Measurements from ENCODE around the gene C2.
"Not testable (repeated sequence)": the region's sequence is repeated elsewhere in the genome, so short reads cannot be mapped to it uniquely, and the experiment has no call there.

The C2 gene

DNA sequence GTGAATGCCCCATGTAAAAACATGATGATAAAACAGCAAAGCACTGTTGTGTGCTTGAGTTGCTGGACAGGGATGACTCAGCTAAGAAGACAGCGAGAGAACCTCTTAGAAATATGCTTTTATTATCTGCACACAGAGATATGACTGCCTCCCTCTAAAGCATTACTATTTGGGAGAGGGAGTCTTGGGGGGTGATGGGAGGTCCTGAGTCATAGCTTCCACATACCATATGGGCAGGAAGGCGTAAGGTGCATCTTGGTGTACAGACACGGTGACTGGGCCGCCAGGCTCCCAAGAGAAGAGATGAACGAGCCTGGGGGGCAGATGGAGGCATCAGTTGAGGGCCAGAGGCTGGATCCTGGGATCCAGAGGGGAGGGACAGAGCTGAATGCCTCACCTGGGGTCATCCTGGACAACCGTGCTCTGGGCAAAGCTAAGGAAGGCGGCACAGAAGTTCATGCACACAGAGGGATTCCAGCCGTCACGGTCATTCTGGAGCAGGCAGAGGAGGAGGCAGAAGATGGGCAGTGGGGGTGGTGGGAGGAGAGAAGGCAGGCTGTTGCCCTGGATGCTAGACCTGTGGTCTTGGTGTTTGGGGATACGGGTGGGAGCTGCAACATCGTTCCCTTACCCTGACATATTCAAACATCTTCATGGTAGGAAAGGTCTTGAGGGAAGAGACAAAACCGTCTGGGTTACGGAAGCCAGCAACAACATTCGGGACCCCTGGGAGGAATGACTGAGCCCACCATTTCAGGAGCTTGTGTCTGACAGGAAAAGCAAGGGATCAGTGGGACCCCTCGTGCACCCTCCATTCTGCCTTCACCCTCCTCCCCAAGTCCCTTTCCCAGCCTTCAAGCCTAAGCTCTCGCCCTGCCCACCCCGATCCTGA is 42.4 kb downstream of the C2 start:
- H3K4me3 ChIP-seq (ENCODE audit: low read length), result no peak overlapping the region
- DNase-seq (ENCODE audit: low read depth, low spot score), result no peak

DNA sequence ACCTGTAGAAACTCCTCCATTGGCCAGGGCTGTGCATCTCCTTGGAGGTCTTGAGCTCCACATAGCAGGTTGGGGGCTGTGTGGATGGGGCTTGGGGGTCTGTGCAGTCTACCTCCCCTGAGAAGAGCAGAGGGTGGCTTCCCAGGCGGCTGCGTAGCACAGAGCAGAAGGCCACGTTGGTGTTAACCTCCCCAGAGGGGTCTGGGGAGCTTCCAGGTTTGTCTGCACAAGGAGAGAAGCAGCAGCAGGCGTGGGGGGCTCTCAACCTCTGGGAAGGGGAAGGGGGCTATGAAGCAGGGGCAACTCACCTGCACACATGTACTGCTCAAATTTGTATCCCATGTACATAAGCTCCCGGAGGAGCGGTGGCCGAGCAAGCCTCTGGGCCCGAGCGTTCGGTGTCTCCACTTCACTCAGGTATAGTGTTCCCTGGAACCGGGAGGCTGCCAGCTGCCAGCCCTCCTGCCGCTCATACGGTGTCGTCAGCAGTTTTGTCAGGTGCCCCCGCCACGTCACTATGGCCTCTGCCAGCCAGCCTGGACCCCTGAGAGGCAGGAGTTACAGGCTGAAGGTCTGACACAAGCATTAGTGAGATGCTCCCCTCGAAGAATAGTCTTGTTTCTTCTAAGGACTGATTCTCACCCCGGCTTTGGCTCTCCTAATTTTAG is 43.2 kb downstream of the C2 start:
- H3K4me3 ChIP-seq (ENCODE audit: low read length), result peak overlapping the region; percentile 89
- DNase-seq (ENCODE audit: low read depth, low spot score), result no peak

DNA sequence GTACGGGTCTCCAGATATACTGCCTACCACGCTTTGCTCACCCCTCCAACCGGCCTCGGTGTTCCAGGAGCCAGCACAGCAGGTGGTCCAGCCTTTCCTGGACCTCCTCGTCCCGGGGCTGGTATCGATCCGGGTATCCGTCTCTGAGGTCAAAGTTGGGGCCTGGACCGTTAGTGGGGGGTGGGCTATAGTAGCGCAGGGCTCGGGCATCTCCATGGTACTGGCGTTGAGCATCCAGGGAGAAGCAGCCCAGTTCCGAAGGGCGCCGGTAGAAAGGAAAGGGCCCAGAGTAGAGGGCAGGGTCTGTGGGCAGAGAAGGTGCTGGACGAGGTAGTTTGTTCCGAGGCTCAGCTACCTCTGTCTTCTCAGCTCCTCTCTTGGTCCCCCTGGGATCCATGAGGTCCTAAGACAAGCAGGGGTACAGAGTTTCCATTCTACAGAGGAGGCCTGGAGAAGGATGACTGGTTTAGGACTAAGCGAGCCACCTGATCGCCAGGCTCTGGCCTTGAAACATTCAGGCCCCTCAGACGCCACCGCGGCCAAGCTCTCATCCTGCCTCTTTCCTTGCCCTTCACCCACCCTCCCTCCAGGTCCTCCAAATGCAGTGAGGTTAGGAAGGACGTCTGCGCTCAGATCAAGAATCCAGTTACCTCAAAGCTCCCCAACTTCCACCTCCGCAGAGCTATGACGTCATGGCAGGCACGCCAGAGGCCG is 43.9 kb downstream of the C2 start:
- H3K4me3 ChIP-seq (ENCODE audit: low read length), result peak overlapping the region; percentile 89
- no peak for DNase-seq (ENCODE audit: low read depth, low spot score)

DNA sequence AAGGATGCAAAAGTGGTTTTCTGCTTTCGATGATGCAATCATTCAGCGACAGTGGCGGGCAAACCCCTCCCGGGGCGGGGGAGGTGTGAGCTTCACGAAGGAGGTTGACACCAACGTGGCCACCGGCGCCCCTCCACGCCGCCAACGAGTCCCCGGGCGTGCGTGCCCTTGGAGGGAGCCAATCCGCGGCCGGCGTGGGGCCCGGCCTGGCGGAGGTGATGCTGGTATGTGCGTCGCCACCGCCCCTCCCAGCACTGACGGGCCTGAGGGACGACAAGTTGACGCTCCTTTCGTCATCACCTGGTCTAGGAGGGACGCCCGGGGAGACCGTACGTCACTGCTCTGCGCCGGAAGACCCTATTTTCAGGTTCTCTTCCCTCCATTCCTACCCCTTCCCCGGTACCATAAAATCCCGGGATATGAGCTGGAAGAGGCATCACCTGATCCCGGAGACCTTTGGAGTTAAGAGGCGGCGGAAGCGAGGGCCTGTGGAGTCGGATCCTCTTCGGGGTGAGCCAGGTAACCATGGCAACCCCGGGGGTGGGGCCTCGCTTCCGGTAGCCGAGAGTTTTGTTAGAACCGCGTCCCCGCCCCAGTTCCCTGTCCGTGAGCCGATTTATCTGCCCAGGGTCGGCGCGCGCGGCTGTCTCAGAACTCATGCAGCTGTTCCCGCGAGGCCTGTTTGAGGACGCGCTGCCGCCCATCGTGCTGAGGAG is 44.6 kb downstream of the C2 start, which contains the start of gene DXO:
Gene DXO, minus strand, starts transcription at position 146 of the 716 bp plus-strand sequence. CDS start 463 bp downstream, outside the sequence.
- peak; percentile 98 for DNase-seq (ENCODE audit: low read depth, low spot score)
- peak within 1 kb of the TSS; percentile 89 for H3K4me3 ChIP-seq (ENCODE audit: low read length)

DNA sequence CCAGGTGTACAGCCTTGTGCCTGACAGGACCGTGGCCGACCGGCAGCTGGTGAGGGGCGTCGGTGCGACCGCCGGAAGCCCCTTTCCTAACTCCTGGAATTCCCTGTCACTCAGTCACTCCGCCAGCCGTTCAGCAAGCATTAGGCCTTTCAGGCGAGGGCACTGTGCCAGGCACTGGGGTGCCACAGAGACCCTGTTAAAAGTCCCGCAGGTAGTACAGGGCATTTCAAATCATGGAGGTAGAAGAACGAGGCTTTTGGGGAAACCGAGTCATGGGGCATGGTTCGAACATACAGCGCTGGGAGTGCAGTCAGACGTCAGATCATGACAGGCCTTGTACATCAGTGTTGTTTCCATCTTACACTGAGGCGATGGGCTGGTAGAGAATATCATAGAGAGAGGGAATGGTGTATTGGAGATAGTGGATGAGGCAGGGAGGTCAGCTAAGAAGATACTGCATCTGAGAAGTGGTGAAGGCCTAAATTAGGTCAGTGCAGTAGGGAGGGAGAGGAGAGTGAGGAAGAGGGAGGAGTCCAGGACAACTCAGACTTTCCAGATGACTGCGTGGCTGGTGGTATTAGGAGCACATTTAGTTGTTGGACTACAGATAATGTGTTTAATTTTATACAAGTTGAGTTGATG is 45.3 kb downstream of the C2 start:
- peak overlapping the region; percentile 89 for H3K4me3 ChIP-seq (ENCODE audit: low read length)
- no peak for DNase-seq (ENCODE audit: low read depth, low spot score)

DNA sequence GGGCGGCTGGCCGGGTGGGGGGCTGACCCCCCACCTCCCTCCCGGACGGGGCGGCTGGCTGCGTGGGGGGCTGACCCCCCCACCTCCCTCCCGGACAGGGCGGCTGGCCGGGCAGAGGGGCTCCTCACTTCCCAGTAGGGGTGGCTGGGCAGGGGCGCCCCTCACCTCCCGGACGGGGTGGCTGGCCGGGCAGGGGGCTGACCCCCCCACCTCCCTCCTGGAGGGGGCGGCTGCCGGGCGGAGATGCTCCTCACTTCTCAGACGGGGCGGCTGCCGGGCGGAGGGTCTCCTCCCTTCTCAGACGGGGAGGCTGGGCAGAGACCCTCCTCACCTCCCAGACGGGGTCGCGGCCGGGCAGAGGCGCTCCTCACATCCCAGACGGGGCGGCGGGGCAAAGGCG is 48.5 kb downstream of the C2 start:
- not testable (repeated sequence) for H3K4me3 ChIP-seq (ENCODE audit: low read length); DNase-seq (ENCODE audit: low read depth, low spot score)

DNA sequence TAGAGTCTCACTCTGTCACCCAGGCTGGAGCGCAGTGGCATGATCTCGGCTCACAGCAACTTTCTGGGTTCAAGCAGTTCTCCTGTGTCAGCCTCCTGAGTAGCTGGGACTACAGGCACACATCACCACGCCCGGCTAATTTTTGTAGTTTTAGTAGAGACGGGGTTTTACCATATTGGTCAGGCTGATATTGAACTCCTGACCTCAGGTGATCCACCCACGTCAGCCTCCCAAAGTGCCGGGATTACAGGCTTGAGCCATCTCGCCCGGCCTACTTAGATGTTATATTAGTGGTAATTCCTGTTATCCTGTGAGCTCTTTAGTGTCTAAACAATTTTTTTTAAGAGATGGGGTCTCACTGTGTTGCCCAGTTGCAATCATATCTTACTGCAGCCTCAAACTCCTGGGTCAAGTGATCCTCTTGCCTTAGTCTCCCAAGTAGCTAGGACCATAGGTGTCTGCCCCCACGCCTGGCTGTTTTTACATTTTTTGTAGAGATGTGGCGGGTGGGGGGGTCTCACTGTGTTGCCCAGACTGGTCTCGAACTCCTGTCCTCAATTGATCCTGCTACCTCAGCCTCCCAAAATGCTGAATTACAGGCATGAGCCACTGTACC is 50.4 kb downstream of the C2 start:
- H3K4me3 ChIP-seq (ENCODE audit: low read length), result no peak overlapping the region
- no peak for DNase-seq (ENCODE audit: low read depth, low spot score)

DNA sequence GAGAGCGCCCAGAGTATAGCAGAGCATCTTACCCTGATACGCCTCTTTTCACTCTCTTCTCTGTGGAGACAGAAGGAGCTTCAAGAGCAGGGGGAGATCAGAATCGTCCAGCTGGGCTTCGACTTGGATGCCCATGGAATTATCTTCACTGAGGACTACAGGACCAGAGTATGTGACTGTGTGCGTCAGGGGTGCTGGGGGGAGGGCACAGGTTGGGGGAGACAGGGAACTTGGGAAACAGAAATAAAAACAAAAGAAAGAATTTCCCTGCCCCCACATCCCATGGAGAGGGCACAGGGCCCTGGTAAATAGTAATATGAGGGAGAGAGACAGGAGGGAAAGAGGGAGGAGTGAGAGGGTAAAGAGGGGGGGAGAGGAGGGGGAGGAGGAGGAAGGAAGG is 51.3 kb downstream of the C2 start:
- no peak overlapping the region for H3K4me3 ChIP-seq (ENCODE audit: low read length)
- DNase-seq (ENCODE audit: low read depth, low spot score), result no peak

DNA sequence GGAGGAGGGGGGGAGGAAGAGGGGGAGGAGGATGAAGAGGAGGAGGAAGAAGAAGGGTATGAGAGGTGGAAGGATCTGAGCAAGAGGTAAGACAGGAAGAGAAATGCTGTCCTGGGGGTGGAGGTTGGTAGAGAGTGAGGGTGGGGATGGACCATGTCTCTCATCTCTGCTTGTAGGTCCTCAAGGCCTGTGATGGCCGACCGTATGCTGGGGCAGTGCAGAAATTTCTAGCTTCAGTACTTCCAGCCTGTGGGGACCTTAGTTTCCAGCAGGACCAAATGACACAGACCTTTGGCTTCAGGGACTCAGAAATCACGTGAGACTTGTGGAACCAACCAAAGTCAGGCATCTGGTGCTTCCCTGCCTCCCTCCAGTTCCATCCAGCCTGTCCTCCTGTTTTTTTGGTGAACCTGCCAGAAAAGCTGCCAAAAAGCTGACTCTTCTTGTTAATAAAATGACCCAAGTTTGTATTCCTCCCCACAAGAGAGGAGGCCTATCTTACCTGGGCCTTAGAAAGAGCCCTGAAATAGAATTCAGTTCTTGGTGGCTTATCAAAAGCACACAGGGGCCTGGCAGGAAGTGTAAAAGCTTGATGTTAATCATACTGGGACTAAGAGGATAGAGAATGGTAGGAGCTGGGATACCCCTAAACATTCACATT is 51.9 kb downstream of the C2 start:
- no peak for DNase-seq (ENCODE audit: low read depth, low spot score)
- no peak overlapping the region for H3K4me3 ChIP-seq (ENCODE audit: low read length)

DNA sequence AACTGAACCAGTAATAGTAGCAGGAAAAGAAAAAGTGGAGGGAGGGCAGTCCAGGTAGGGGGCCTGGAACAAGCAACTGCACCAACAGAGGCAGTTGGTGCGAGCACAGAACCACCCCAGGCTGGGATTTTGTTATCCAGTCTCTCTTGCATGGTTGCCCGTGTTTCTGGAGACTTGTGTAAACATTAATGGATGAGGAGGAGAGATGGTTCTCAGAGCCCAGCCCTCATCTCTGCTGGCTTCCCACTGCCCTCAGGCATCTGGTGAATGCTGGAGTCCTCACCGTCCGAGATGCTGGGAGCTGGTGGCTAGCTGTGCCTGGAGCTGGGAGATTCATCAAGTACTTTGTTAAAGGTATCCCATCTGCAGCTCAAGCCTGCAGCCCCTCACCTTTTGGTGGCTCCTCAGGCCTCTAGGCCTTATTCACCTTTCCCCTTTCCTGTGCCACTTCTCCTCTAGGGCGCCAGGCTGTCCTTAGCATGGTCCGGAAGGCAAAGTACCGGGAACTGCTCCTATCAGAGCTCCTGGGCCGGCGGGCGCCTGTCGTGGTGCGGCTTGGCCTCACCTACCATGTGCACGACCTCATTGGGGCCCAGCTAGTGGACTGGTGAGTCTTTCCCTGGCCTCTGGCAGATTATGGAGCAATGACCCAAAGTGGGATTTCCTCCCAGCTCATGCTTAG is 52.8 kb downstream of the C2 start:
- DNase-seq (ENCODE audit: low read depth, low spot score); H3K4me3 ChIP-seq (ENCODE audit: low read length): not testable (repeated sequence)

DNA sequence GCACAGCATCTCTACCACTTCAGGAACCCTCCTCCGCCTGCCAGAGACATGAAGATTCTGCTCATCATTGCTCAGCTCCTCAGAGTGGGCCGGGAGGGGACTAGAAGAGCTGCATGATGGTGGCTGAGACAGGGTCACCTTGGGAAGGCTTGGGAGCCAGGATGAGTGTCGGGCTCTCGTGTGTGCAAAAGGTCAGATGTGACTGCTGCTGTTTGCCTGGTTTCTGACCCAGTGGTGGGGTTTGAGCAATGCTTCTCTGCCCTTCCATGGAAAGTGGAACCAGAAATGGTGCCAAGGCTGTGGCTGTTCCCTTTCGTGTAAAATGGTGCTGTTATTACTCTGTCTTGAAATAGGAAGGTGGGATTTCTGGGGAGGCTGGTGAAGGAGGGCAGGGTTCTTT is 53.5 kb downstream of the C2 start:
- DNase-seq (ENCODE audit: low read depth, low spot score); H3K4me3 ChIP-seq (ENCODE audit: low read length): not testable (repeated sequence)

DNA sequence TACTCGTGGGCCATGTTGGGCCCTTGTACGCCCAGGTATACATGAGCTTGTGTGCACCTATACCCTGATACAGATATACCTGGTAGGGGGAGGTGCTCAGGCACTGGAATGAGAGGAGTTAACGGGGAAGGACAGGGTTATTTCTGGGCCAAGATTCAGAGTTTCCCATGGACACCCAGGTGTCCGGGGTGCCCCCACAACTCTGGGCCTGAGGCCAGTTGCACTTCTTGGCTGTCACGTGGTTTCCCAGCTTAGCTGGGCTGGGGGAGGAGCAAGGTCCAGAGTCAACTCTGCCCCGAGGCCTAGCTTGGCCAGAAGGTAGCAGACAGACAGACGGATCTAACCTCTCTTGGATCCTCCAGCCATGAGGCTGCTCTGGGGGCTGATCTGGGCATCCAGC is 54.2 kb downstream of the C2 start, which contains the start of gene C4A:
Gene C4A, plus strand, starts transcription at position 314 of the 400 bp plus-strand sequence. Its CDS starts 51 bp downstream, at position 365.
- H3K4me3 ChIP-seq (ENCODE audit: low read length); DNase-seq (ENCODE audit: low read depth, low spot score): not testable (repeated sequence)

DNA sequence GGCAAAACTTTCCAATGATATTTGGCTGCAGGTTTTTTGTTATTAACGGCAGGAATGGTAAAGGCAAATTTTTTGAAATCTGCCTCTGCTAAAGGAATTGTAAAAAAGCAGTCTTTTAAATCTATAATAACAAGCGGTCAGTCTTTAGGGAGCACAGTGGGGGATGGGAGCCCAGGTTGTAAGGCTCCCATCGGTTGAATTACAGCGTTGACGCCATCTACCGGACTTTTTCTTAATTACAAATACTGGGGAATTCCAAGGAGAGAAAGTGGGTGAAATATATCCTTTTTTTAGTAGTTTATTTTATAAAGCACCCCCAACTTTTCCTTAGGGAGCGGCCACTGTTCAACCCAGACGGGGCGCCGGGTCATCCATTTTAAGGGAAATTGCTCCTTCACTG is 61.8 kb downstream of the C2 start:
- not testable (repeated sequence) for H3K4me3 ChIP-seq (ENCODE audit: low read length); DNase-seq (ENCODE audit: low read depth, low spot score)

DNA sequence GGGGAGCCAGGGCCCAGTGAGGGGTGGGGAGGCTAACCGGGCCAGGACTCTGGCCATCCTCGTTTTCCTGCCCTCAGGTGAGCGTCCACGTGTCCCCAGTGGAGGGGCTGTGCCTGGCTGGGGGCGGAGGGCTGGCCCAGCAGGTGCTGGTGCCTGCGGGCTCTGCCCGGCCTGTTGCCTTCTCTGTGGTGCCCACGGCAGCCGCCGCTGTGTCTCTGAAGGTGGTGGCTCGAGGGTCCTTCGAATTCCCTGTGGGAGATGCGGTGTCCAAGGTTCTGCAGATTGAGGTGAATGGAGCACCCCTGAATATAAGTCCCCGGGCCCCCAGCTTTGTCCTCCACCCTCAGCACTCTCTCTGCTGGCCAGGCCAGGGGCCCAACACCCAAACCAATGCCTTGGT is 66.9 kb downstream of the C2 start:
- not testable (repeated sequence) for DNase-seq (ENCODE audit: low read depth, low spot score); H3K4me3 ChIP-seq (ENCODE audit: low read length)

Data from Jurkat, Clone E6-1 (cell line).